ENCODE data around the gene PNMA3. TPM values are rescaled to one million over a fixed set of nuclear protein-coding genes. Genes with fewer than 3 reads are reported as not detected.

The PNMA3 gene
- total and polyA plus RNA-seq, 8 donors, result 0.16 to 2.3 (median 0.22) TPM

- 36 to 68% methylated on average over 11 of the region's 11 CpGs for WGBS, 2 donors
- peaks cover 0 to 13% (median 3%) of the 10 kb centered on the region in 4 donors for H3K27me3 ChIP-seq
- H3K9me3 ChIP-seq, result no peaks in the 10 kb centered on the region
- no peak for FAIRE-seq
- no peaks in the 10 kb centered on the region for H3K36me3 ChIP-seq
- no peaks in the 10 kb centered on the region for H3K4me1 ChIP-seq
- intact Hi-C loops (cut with DNase I), result no loop called here
- ATAC-seq, result no peak
- H3K4me3 ChIP-seq, result no peak overlapping the region
- no peak overlapping the region for H3K27ac ChIP-seq
- no peak for DNase-seq
- no peak for TF ChIP-seq CTCF (IDR thresholded peaks at IDR 0.05)
These were observed 1.0 kb downstream of the PNMA3 start for GRCh38 chrX:153057281-153057680.

- Histone ChIP-seq H3K4me1 (no peaks in the 10 kb centered on the region), H3K27ac (no peak overlapping the region), H3K9me3 (no peaks in the 10 kb centered on the region), H3K4me3 (no peak overlapping the region), H3K36me3 (no peaks in the 10 kb centered on the region), H3K27me3 (peaks cover 0 to 13% (median 3%) of the 10 kb centered on the region in 4 donors)
- DNase-seq (peak in 2 of 6 donors; percentile 17 to 64), FAIRE-seq (no peak), ATAC-seq (no peak)
- 81 to 83% methylated on average over 18 of the region's 18 CpGs for WGBS, 2 donors
- TF ChIP-seq CTCF (IDR thresholded peaks at IDR 0.05), result no peak
- intact Hi-C loops (cut with DNase I), result no loop called here
These were observed 3.2 kb downstream of the PNMA3 start for GRCh38 chrX:153059191-153060094.

- intact Hi-C loops (cut with DNase I), result no loop called here
- no peaks in the 10 kb centered on the region for H3K4me1 ChIP-seq
- DNase-seq, result peak in 1 of 6 donors; percentile 19
- no peak for TF ChIP-seq CTCF (IDR thresholded peaks at IDR 0.05)
- H3K36me3 ChIP-seq, result no peaks in the 10 kb centered on the region
- no peak for ATAC-seq
- no peaks in the 10 kb centered on the region for H3K9me3 ChIP-seq
- no peak overlapping the region for H3K4me3 ChIP-seq
- WGBS, 2 donors, result 67 to 74% methylated on average over 8 of the region's 8 CpGs
- H3K27ac ChIP-seq, result no peak overlapping the region
- no peak for FAIRE-seq
- H3K27me3 ChIP-seq, result peaks cover 0 to 13% (median 3%) of the 10 kb centered on the region in 4 donors
These were observed 3.8 kb downstream of the PNMA3 start for GRCh38 chrX:153060095-153060445.

- DNase-seq, result no peak
- no peak for FAIRE-seq
- 37 to 41% methylated on average over 3 of the region's 3 CpGs for WGBS, 2 donors
These were observed 5.5 kb downstream of the PNMA3 start for GRCh38 chrX:153061732-153062131.

More at GRCh38 chrX:153061732-153062131, 5.5 kb downstream of the PNMA3 start:
- no peak for TF ChIP-seq CTCF (IDR thresholded peaks at IDR 0.05)
- Histone ChIP-seq H3K9me3 (no peaks in the 10 kb centered on the region), H3K27me3 (peaks cover 0 to 13% (median 3%) of the 10 kb centered on the region in 4 donors), H3K4me1 (no peaks in the 10 kb centered on the region), H3K27ac (no peak overlapping the region), H3K36me3 (no peaks in the 10 kb centered on the region), H3K4me3 (no peak overlapping the region)
- no peak for ATAC-seq
- intact Hi-C loops (cut with DNase I), result no loop called here

All from pancreas (tissue), 10 donors.